Lung (tissue), 12 donors: Measurements from ENCODE around the gene CST6. TPM values are rescaled to one million over a fixed set of nuclear protein-coding genes. Genes with fewer than 3 reads are reported as not detected.

Source experiments
- ATAC-seq: fragments of 200-7000 bp; cut with Tn5 transposase; one replicate; pipeline ENCODE4 v1.9.1; 2020; ENCODE audit warnings: moderate number of reproducible peaks; ENCODE audit not compliant: insufficient read depth, low FRiP score
- DNase-seq, 3 donors: peaks; one replicate each; pipeline ENCODE4 v3.0.0-alpha.2; 2013 to 2017
- H3K27ac ChIP-seq, 2 donors: one replicate each; pipeline ENCODE4 v1.5.1; 2013; ENCODE audit warnings: mild to moderate bottlenecking in 2 of 2, moderate library complexity in 2 of 2, control low read depth in 1 of 2, inconsistent platforms in 1 of 2, low read depth in 1 of 2, low read length in 1 of 2
- H3K27me3 ChIP-seq, 3 donors: one replicate each; pipeline ENCODE4 v1.5.1; 2013; ENCODE audit warnings: low read length in 2 of 3; ENCODE audit not compliant: control insufficient read depth in 3 of 3, insufficient read depth in 3 of 3
- H3K36me3 ChIP-seq, 4 donors: one replicate each; pipeline ENCODE4 v1.5.1; 2013; ENCODE audit warnings: low read length in 4 of 4, mild to moderate bottlenecking in 1 of 4, moderate library complexity in 1 of 4; ENCODE audit not compliant: control insufficient read depth in 4 of 4, insufficient read depth in 4 of 4
- H3K4me1 ChIP-seq, 5 donors: one replicate each; pipeline ENCODE4 v1.5.1; 2013; ENCODE audit warnings: low read length in 5 of 5, mild to moderate bottlenecking in 2 of 5, moderate library complexity in 1 of 5; ENCODE audit not compliant: control insufficient read depth in 5 of 5, insufficient read depth in 5 of 5
- H3K4me3 ChIP-seq: one replicate; pipeline ENCODE4 v1.5.1; 2013; ENCODE audit warnings: mild to moderate bottlenecking, control low read depth, moderate library complexity
- H3K9ac ChIP-seq, 2 donors: one replicate each; pipeline ENCODE4 v1.5.1; 2013; ENCODE audit warnings: low read length in 2 of 2, control low read depth in 1 of 2; ENCODE audit not compliant: insufficient read depth in 1 of 2
- H3K9me3 ChIP-seq, 4 donors: one replicate each; pipeline ENCODE4 v1.5.1; 2013; ENCODE audit warnings: low read length in 3 of 4, mild to moderate bottlenecking in 1 of 4, moderate library complexity in 1 of 4; ENCODE audit not compliant: control insufficient read depth in 4 of 4, insufficient read depth in 3 of 4
- WGBS, 2 donors: extraction: QIAGEN DNeasy Blood & Tissue Kit; methylation state at CpG; one replicate each; pipeline ENCODE4 v1.1.7; 2013; 5-methylcytosine and 5-hydroxymethylcytosine counted together
- polyA plus RNA-seq, 2 donors: library from polyadenylated mRNA; stranded (reverse); fragments of 200-250 nt; gene quantifications; one replicate each; pipeline ENCODE4 v1.2.1, GENCODE V29; 2013
- total RNA-seq, 2 donors: library from RNA; depleted of rRNA in 1 of 2; stranded (reverse); fragments of >200 nt in 1 of 2; gene quantifications; one replicate each; pipeline ENCODE4 v1.2.1, GENCODE V29; 2014 to 2021
- TF ChIP-seq, protein P1 (sequence below): IDR thresholded peaks from 2 replicates; pipeline ENCODE4 v1.5.1; 2012; ENCODE audit warnings: mild to moderate bottlenecking; ENCODE audit errors: control extremely low read depth, extremely low read depth
- donor health status: control.
- donor health status: control.
- donor health status: Bipolar disorder and iron deficiency.
- donor health status: healthy.
- donor health status: DM: yes; HTN: yes; CAD: no.

Gene CST6
- total and polyA plus RNA-seq, 4 donors = 7.1 to 38.8 (median 24.7) TPM

- ATAC-seq = no peak
- H3K4me1 ChIP-seq = peaks cover 0 to 1% (median 0%) of the 10 kb centered on the region in 5 donors
- no peak overlapping the region for H3K9ac ChIP-seq
- H3K36me3 ChIP-seq = peaks cover 10 to 38% (median 21%) of the 10 kb centered on the region in 4 donors
- TF ChIP-seq, protein P1, sequence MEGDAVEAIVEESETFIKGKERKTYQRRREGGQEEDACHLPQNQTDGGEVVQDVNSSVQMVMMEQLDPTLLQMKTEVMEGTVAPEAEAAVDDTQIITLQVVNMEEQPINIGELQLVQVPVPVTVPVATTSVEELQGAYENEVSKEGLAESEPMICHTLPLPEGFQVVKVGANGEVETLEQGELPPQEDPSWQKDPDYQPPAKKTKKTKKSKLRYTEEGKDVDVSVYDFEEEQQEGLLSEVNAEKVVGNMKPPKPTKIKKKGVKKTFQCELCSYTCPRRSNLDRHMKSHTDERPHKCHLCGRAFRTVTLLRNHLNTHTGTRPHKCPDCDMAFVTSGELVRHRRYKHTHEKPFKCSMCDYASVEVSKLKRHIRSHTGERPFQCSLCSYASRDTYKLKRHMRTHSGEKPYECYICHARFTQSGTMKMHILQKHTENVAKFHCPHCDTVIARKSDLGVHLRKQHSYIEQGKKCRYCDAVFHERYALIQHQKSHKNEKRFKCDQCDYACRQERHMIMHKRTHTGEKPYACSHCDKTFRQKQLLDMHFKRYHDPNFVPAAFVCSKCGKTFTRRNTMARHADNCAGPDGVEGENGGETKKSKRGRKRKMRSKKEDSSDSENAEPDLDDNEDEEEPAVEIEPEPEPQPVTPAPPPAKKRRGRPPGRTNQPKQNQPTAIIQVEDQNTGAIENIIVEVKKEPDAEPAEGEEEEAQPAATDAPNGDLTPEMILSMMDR = no peak
- WGBS, 2 donors = 85 to 88% methylated on average over 41 to 43 of the region's 43 CpGs
- no peaks in the 10 kb centered on the region for H3K9me3 ChIP-seq
- no peak overlapping the region for H3K27ac ChIP-seq
- H3K27me3 ChIP-seq = no peaks in the 10 kb centered on the region
- H3K4me3 ChIP-seq = no peak overlapping the region
- no peak for DNase-seq
Observed at GRCh38 chr11:65976216-65977176, 35.3 kb upstream of the CST6 start.

- Histone ChIP-seq H3K27ac (no peak overlapping the region), H3K9me3 (no peaks in the 10 kb centered on the region), H3K27me3 (no peaks in the 10 kb centered on the region), H3K9ac (no peak overlapping the region), H3K36me3 (peaks cover 8 to 38% (median 21%) of the 10 kb centered on the region in 4 donors), H3K4me3 (no peak overlapping the region), H3K4me1 (peaks cover 0 to 1% (median 0%) of the 10 kb centered on the region in 5 donors)
- DNase-seq = no peak
- TF ChIP-seq, protein P1 = no peak
- WGBS, 2 donors = 89 to 96% methylated on average over 28 to 29 of the region's 29 CpGs
- ATAC-seq = no peak
Observed at GRCh38 chr11:65977621-65978390, 34.0 kb upstream of the CST6 start.

GRCh38 chr11:65978391-65979238 is 33.2 kb upstream of the CST6 start:
- peaks cover 0 to 1% (median 0%) of the 10 kb centered on the region in 5 donors for H3K4me1 ChIP-seq
- H3K27me3 ChIP-seq = no peaks in the 10 kb centered on the region
- H3K4me3 ChIP-seq = no peak overlapping the region
- no peaks in the 10 kb centered on the region for H3K9me3 ChIP-seq
- no peak overlapping the region for H3K27ac ChIP-seq
- no peak overlapping the region for H3K9ac ChIP-seq
- no peak for ATAC-seq
- H3K36me3 ChIP-seq = peaks cover 8 to 38% (median 19%) of the 10 kb centered on the region in 4 donors
- 92 to 97% methylated on average over 32 to 34 of the region's 34 CpGs for WGBS, 2 donors
- TF ChIP-seq, protein P1 = no peak
- DNase-seq = no peak
